BE2C (cell line): Measurements from ENCODE around the gene TBX15.

Experiments
- DNase-seq: peaks from one replicate; pipeline ENCODE4 v3.0.0-alpha.2; 2020
- H3K27me3 ChIP-seq: fragments of 250-450 bp; sonication (Bioruptor Pico); 2 replicates; pipeline ENCODE4 v1.5.1; 2020; ENCODE audit warnings: mild to moderate bottlenecking
- H3K36me3 ChIP-seq: fragments of 250-450 bp; sonication (Bioruptor Pico); 2 replicates; pipeline ENCODE4 v1.5.1; 2020; ENCODE audit warnings: mild to moderate bottlenecking
- H3K4me1 ChIP-seq: fragments of 250-450 bp; sonication (Bioruptor Pico); 2 replicates; pipeline ENCODE4 v1.5.1; 2020
- H3K4me3 ChIP-seq: 2 replicates; pipeline ENCODE4 v1.5.1; 2011; ENCODE audit warnings: low read depth, low read length
- H3K9me3 ChIP-seq: fragments of 250-450 bp; sonication (Bioruptor Pico); 2 replicates; pipeline ENCODE4 v1.5.1; 2020
- CTCF ChIP-seq: IDR thresholded peaks from 2 replicates; pipeline ENCODE4 v1.5.1; 2012; ENCODE audit warnings: mild to moderate bottlenecking, low read depth, low read length

The TBX15 gene

GRCh38 chr1:118894836-118895235, 93.3 kb downstream of the TBX15 start:
- Histone ChIP-seq H3K4me3 (no peak overlapping the region), H3K36me3 (no peaks in the 10 kb centered on the region), H3K4me1 (no peaks in the 10 kb centered on the region), H3K9me3 (no peaks in the 10 kb centered on the region), H3K27me3 (no peaks in the 10 kb centered on the region)
- no peak for TF ChIP-seq CTCF
- DNase-seq: no peak

- no peak for DNase-seq
- H3K9me3 ChIP-seq: no peaks in the 10 kb centered on the region
- H3K4me1 ChIP-seq: no peaks in the 10 kb centered on the region
- no peak overlapping the region for H3K4me3 ChIP-seq
- H3K27me3 ChIP-seq: no peaks in the 10 kb centered on the region
- no peak for TF ChIP-seq CTCF
- no peaks in the 10 kb centered on the region for H3K36me3 ChIP-seq
Observed at GRCh38 chr1:118890851-118891384, 97.2 kb downstream of the TBX15 start.

GRCh38 chr1:118884946-118885345, 103.2 kb downstream of the TBX15 start:
- no peaks in the 10 kb centered on the region for H3K4me1 ChIP-seq
- no peak overlapping the region for H3K4me3 ChIP-seq
- H3K36me3 ChIP-seq: no peaks in the 10 kb centered on the region
- H3K9me3 ChIP-seq: no peaks in the 10 kb centered on the region
- DNase-seq: no peak
- no peak for TF ChIP-seq CTCF
- H3K27me3 ChIP-seq: no peaks in the 10 kb centered on the region

- Histone ChIP-seq H3K9me3 (no peaks in the 10 kb centered on the region), H3K4me1 (no peaks in the 10 kb centered on the region), H3K36me3 (no peaks in the 10 kb centered on the region), H3K27me3 (no peaks in the 10 kb centered on the region), H3K4me3 (no peak overlapping the region)
- no peak for DNase-seq
- TF ChIP-seq CTCF: no peak
Observed at GRCh38 chr1:118881751-118882150, 106.4 kb downstream of the TBX15 start.

- no peak for TF ChIP-seq CTCF
- DNase-seq: no peak
- H3K4me3 ChIP-seq: no peak overlapping the region
Observed at GRCh38 chr1:118878661-118879060, 109.5 kb downstream of the TBX15 start.

GRCh38 chr1:118877668-118878396, 110.3 kb downstream of the TBX15 start:
- H3K4me1 ChIP-seq: no peaks in the 10 kb centered on the region

More at GRCh38 chr1:118878661-118879060, 109.5 kb downstream of the TBX15 start:
- no peaks in the 10 kb centered on the region for H3K4me1 ChIP-seq
- H3K27me3 ChIP-seq: no peaks in the 10 kb centered on the region
- no peaks in the 10 kb centered on the region for H3K36me3 ChIP-seq
- H3K9me3 ChIP-seq: no peaks in the 10 kb centered on the region

More at GRCh38 chr1:118877668-118878396, 110.3 kb downstream of the TBX15 start:
- Histone ChIP-seq H3K4me3 (no peak overlapping the region), H3K9me3 (no peaks in the 10 kb centered on the region), H3K27me3 (no peaks in the 10 kb centered on the region), H3K36me3 (no peaks in the 10 kb centered on the region)
- DNase-seq: no peak
- TF ChIP-seq CTCF: no peak
